ENCODE measurements around the gene ANKRD12.

Gene ANKRD12

GRCh38 chr18:9239720-9240119 lies 103.1 kb downstream of the ANKRD12 start:
- no peaks in the 10 kb centered on the region for H3K36me3 ChIP-seq (ENCODE audit: control insufficient read depth, insufficient read depth, low read length)
- no peak overlapping the region for H3K9ac ChIP-seq
- no peak overlapping the region for H3K27ac ChIP-seq
- no peaks in the 10 kb centered on the region for H3K9me3 ChIP-seq (ENCODE audit: control insufficient read depth, low read length)
- H2AFZ ChIP-seq, result no peak overlapping the region
- no peaks in the 10 kb centered on the region for H3K79me2 ChIP-seq
- H3K27me3 ChIP-seq (ENCODE audit: control insufficient read depth, insufficient read depth, low read length), result no peaks in the 10 kb centered on the region
- no peaks in the 10 kb centered on the region for H3K4me1 ChIP-seq
- no peak for TF ChIP-seq CTCF (IDR thresholded peaks at IDR 0.05)
- H3K4me2 ChIP-seq (ENCODE audit: low read length), result no peak overlapping the region
- H3K4me3 ChIP-seq (ENCODE audit: low read depth, low read length), result no peak overlapping the region

- H3K9me3 ChIP-seq (ENCODE audit: control insufficient read depth, low read length), result no peaks in the 10 kb centered on the region
Observed at GRCh38 chr18:9240270-9240669, 103.7 kb downstream of the ANKRD12 start.

GRCh38 chr18:9243029-9243428 lies 106.4 kb downstream of the ANKRD12 start:
- no peak overlapping the region for H3K27ac ChIP-seq
- H2AFZ ChIP-seq, result no peak overlapping the region
- H3K9me3 ChIP-seq (ENCODE audit: control insufficient read depth, low read length), result no peaks in the 10 kb centered on the region
- no peaks in the 10 kb centered on the region for H3K4me1 ChIP-seq
- H3K36me3 ChIP-seq (ENCODE audit: control insufficient read depth, insufficient read depth, low read length), result no peaks in the 10 kb centered on the region
- no peak overlapping the region for H3K9ac ChIP-seq
- TF ChIP-seq CTCF (IDR thresholded peaks at IDR 0.05), result no peak
- H3K27me3 ChIP-seq (ENCODE audit: control insufficient read depth, insufficient read depth, low read length), result no peaks in the 10 kb centered on the region
- no peak overlapping the region for H3K4me2 ChIP-seq (ENCODE audit: low read length)
- no peak overlapping the region for H3K4me3 ChIP-seq (ENCODE audit: low read depth, low read length)
- H3K79me2 ChIP-seq, result no peaks in the 10 kb centered on the region

More at GRCh38 chr18:9240270-9240669, 103.7 kb downstream of the ANKRD12 start:
- Histone ChIP-seq H3K36me3 (ENCODE audit: control insufficient read depth, insufficient read depth, low read length) (no peaks in the 10 kb centered on the region), H3K27me3 (ENCODE audit: control insufficient read depth, insufficient read depth, low read length) (no peaks in the 10 kb centered on the region), H3K79me2 (no peaks in the 10 kb centered on the region), H3K27ac (no peak overlapping the region), H3K9ac (no peak overlapping the region), H3K4me2 (ENCODE audit: low read length) (no peak overlapping the region), H3K4me3 (ENCODE audit: low read depth, low read length) (no peak overlapping the region), H3K4me1 (no peaks in the 10 kb centered on the region), H2AFZ (no peak overlapping the region)
- no peak for TF ChIP-seq CTCF (IDR thresholded peaks at IDR 0.05)

DNA sequence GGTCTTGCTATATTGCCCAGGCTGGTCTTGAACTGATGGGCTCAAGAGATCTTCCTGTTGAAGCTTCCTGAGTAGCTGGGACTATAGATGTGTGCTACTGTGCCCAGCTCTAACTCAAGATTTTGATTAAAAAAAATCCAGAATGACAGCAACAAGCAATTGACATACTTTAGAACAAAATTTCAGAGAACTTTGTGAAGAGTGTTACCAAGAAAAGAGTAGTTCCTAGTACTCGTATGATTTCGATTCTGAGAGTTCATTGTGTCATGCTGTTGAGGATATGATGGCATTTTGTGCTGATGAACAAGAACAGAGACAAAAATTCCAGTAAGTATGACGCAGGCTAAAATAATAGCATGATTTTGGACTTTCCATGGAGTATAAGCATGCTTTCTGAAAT lies 107.8 kb downstream of the ANKRD12 start:
- Histone ChIP-seq H3K4me2 (ENCODE audit: low read length) (no peak overlapping the region), H3K9me3 (ENCODE audit: control insufficient read depth, low read length) (no peaks in the 10 kb centered on the region), H3K27ac (no peak overlapping the region), H3K36me3 (ENCODE audit: control insufficient read depth, insufficient read depth, low read length) (no peaks in the 10 kb centered on the region), H3K79me2 (no peaks in the 10 kb centered on the region), H3K27me3 (ENCODE audit: control insufficient read depth, insufficient read depth, low read length) (no peaks in the 10 kb centered on the region), H3K4me1 (no peaks in the 10 kb centered on the region), H2AFZ (no peak overlapping the region), H3K9ac (no peak overlapping the region), H3K4me3 (ENCODE audit: low read depth, low read length) (no peak overlapping the region)
- no peak for TF ChIP-seq CTCF (IDR thresholded peaks at IDR 0.05)

DNA sequence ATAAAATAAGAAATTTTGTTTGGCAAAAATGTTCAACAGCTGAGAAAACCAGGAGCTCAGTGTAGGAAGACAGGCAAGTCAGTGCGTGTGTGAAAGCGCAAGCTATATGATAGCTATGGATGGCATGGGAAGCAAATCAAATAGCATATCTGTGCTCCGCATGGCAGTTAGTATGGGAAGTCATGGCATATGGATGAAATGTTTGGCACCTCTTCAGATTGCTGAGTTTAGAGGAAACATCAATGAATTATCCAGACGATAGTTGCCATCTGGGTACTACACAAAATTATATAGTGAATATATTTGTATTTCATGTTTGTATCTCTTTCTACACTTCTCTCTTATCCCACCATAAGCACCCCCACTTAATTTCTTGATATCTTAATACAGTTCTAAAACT lies 112.1 kb downstream of the ANKRD12 start:
- Histone ChIP-seq H3K36me3 (ENCODE audit: control insufficient read depth, insufficient read depth, low read length) (no peaks in the 10 kb centered on the region), H3K9ac (no peak overlapping the region), H3K79me2 (no peaks in the 10 kb centered on the region), H3K27ac (no peak overlapping the region), H2AFZ (no peak overlapping the region), H3K4me2 (ENCODE audit: low read length) (no peak overlapping the region), H3K27me3 (ENCODE audit: control insufficient read depth, insufficient read depth, low read length) (no peaks in the 10 kb centered on the region), H3K4me3 (ENCODE audit: low read depth, low read length) (no peak overlapping the region), H3K9me3 (ENCODE audit: control insufficient read depth, low read length) (no peaks in the 10 kb centered on the region), H3K4me1 (no peaks in the 10 kb centered on the region)
- TF ChIP-seq CTCF (IDR thresholded peaks at IDR 0.05), result no peak

All from parathyroid adenoma (tissue), 2 donors.